HepG2 (cell line): ENCODE measurements around the gene CNKSR3. TPM values are rescaled to one million over a fixed set of nuclear protein-coding genes. Genes with fewer than 3 reads are reported as not detected.

Experiments
- ARNT2 ChIP-seq: sonication (generic); formaldehyde crosslinking; IDR thresholded peaks from 2 replicates; pipeline ENCODE4 v1.8.0; 2022; ENCODE audit warnings: mild to moderate bottlenecking, low read depth, missing genetic modification reagents, moderate library complexity
- ETV5 ChIP-seq: IDR thresholded peaks from 2 replicates; pipeline ENCODE4 v1.6.1; 2018; ENCODE audit warnings: missing biosample characterization, missing genetic modification reagents, inconsistent platforms, borderline replicate concordance
- FOXC1 ChIP-seq: sonication (generic); formaldehyde crosslinking; IDR thresholded peaks from 2 replicates; pipeline ENCODE4 v1.8.0; 2022; ENCODE audit warnings: mild to moderate bottlenecking, missing genetic modification reagents, borderline replicate concordance
- HOXA7 ChIP-seq: sonication (generic); formaldehyde crosslinking; IDR thresholded peaks from 2 replicates; pipeline ENCODE4 v1.8.1; 2022; ENCODE audit warnings: mild to moderate bottlenecking, missing genetic modification reagents, moderate library complexity
- MYC ChIP-seq: sonication (generic); formaldehyde crosslinking; IDR thresholded peaks from 2 replicates; pipeline ENCODE4 v1.9.0; 2021; ENCODE audit warnings: missing genetic modification reagents, borderline replicate concordance
- NPAS2 ChIP-seq: sonication (generic); formaldehyde crosslinking; IDR thresholded peaks from 2 replicates; pipeline ENCODE4 v1.8.0; 2022; ENCODE audit warnings: mild to moderate bottlenecking, missing genetic modification reagents, borderline replicate concordance
- PATZ1 ChIP-seq: sonication (generic); formaldehyde crosslinking; IDR thresholded peaks from 2 replicates; pipeline ENCODE4 v1.4.0; 2020; ENCODE audit warnings: missing genetic modification reagents
- REPIN1 ChIP-seq: sonication (generic); formaldehyde crosslinking; IDR thresholded peaks from 2 replicates; pipeline ENCODE4 v1.8.0; 2022; ENCODE audit warnings: missing genetic modification reagents, low read depth, mild to moderate bottlenecking, borderline replicate concordance
- RNF219 ChIP-seq: sonication (generic); formaldehyde crosslinking; IDR thresholded peaks from 2 replicates; pipeline ENCODE4 v1.5.0; 2020; ENCODE audit warnings: mild to moderate bottlenecking, missing genetic modification reagents
- SMAD9 ChIP-seq: sonication (generic); formaldehyde crosslinking; IDR thresholded peaks from 2 replicates; pipeline ENCODE4 v1.5.1; 2020; ENCODE audit warnings: mild to moderate bottlenecking, missing genetic modification reagents
- SNAI1 ChIP-seq: sonication (generic); formaldehyde crosslinking; IDR thresholded peaks from 2 replicates; pipeline ENCODE4 v1.5.0; 2020; ENCODE audit warnings: mild to moderate bottlenecking, missing genetic modification reagents, borderline replicate concordance
- TFAP4 ChIP-seq: sonication (generic); IDR thresholded peaks from 2 replicates; pipeline ENCODE4 v1.6.1; 2016; ENCODE audit warnings: low read depth, borderline replicate concordance
- ZGPAT ChIP-seq: IDR thresholded peaks from 2 replicates; pipeline ENCODE4 v1.6.1; 2016; ENCODE audit warnings: mild to moderate bottlenecking
- ZKSCAN8 ChIP-seq: IDR thresholded peaks from 2 replicates; pipeline ENCODE4 v1.6.1; 2016; ENCODE audit warnings: borderline replicate concordance, missing genetic modification reagents, missing compliant biosample characterization
- ZNF281 ChIP-seq: sonication (generic); formaldehyde crosslinking; IDR thresholded peaks from 2 replicates; pipeline ENCODE4 v1.4.0; 2020; ENCODE audit warnings: missing genetic modification reagents, borderline replicate concordance
- ZNF383 ChIP-seq: sonication (generic); formaldehyde crosslinking; IDR thresholded peaks from 2 replicates; pipeline ENCODE4 v1.4.0; 2020; ENCODE audit warnings: missing genetic modification reagents, mild to moderate bottlenecking, borderline replicate concordance
- ZNF670 ChIP-seq: sonication (generic); formaldehyde crosslinking; IDR thresholded peaks from 2 replicates; pipeline ENCODE4 v1.8.0; 2022; ENCODE audit warnings: mild to moderate bottlenecking, missing genetic modification reagents, borderline replicate concordance
- ZNF672 ChIP-seq: sonication (generic); formaldehyde crosslinking; IDR thresholded peaks from 2 replicates; pipeline ENCODE4 v1.8.1; 2022; ENCODE audit warnings: missing genetic modification reagents
- ZNF720 ChIP-seq: sonication (generic); formaldehyde crosslinking; IDR thresholded peaks from 2 replicates; pipeline ENCODE4 v1.4.0; 2020; ENCODE audit warnings: missing genetic modification reagents
- ZNF788 ChIP-seq: sonication (generic); formaldehyde crosslinking; IDR thresholded peaks from 2 replicates; pipeline ENCODE4 v1.5.0; 2020; ENCODE audit warnings: mild to moderate bottlenecking, missing genetic modification reagents, borderline replicate concordance
- polyA plus RNA-seq, 8 experiments: library from polyadenylated mRNA; depleted of rRNA in 3 of 8; stranded (reverse) in 7 of 8; unstranded in 1 of 8; fragments of >200 nt; fragmentation: Illumina TruSeq in 4 of 8; extraction: Trizol in 4 of 8; gene quantifications; 2 replicates each; pipeline versions ENCODE4 v1.2.1 to v1.2.3, GENCODE V29; 2011 to 2016; ENCODE audit warnings: low read depth in 4 of 8, missing spikeins in 1 of 8, mixed read lengths in 1 of 8; ENCODE audit not compliant: insufficient read depth in 1 of 8
- total RNA-seq, 5 experiments: library from RNA; depleted of rRNA; stranded (reverse); fragments of >200 nt; fragmentation: Illumina TruSeq; extraction: Trizol; gene quantifications; 2 replicates each; pipeline ENCODE4 v1.2.3, GENCODE V29; 2016; ENCODE audit warnings: low read depth in 1 of 5

The CNKSR3 gene
- total and polyA plus RNA-seq, 2 of the 13 experiments (the other 11 are each of a cell fraction or from before 2014, with no cell fraction given) = 9.2 to 38.6 TPM

GRCh38 chr6:154509421-154510143 is 903 bp downstream of the CNKSR3 start (continued):
- TF ChIP-seq PATZ1 (CRISPR knock-in tag) (no peak; the same call in 1 of the 2 replicates), NPAS2 (CRISPR knock-in tag) (no peak), ARNT2 (CRISPR knock-in tag) (no peak), FOXC1 (CRISPR knock-in tag) (no peak), ZNF670 (peak; percentile 95), ZNF383 (no peak), ZKSCAN8 (CRISPR knock-in tag) (no peak), ZNF281 (CRISPR knock-in tag) (no peak), TFAP4 (no peak), ZGPAT (no peak), ZNF672 (CRISPR knock-in tag) (no peak), REPIN1 (CRISPR knock-in tag) (no peak), ETV5 (no peak), ZNF788 (CRISPR knock-in tag) (peak; percentile 51; the same call in 1 of the 2 replicates), HOXA7 (CRISPR knock-in tag) (no peak), MYC (CRISPR knock-in tag) (peak; percentile 38; the same call in 1 of the 2 replicates), ZNF720 (CRISPR knock-in tag) (no peak), RNF219 (CRISPR knock-in tag) (no peak), SNAI1 (CRISPR knock-in tag) (peak; percentile 56; the same call in 1 of the 2 replicates), SMAD9 (no peak)
